ENCODE data around the gene ZFP91. TPM values are rescaled to one million over a fixed set of nuclear protein-coding genes. Genes with fewer than 3 reads are reported as not detected.

Gene ZFP91, protein sequence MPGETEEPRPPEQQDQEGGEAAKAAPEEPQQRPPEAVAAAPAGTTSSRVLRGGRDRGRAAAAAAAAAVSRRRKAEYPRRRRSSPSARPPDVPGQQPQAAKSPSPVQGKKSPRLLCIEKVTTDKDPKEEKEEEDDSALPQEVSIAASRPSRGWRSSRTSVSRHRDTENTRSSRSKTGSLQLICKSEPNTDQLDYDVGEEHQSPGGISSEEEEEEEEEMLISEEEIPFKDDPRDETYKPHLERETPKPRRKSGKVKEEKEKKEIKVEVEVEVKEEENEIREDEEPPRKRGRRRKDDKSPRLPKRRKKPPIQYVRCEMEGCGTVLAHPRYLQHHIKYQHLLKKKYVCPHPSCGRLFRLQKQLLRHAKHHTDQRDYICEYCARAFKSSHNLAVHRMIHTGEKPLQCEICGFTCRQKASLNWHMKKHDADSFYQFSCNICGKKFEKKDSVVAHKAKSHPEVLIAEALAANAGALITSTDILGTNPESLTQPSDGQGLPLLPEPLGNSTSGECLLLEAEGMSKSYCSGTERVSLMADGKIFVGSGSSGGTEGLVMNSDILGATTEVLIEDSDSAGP
- total RNA-seq (2012; rRNA removed) (25.3 and 43.0 TPM in 2 replicates), polyA plus RNA-seq (2012; rRNA removed) (18.1 and 20.7 TPM in 2 replicates), Bru-seq, nascent RNA (percentile 95 among the genes with signal in this experiment), BruChase-seq, experiment 1, labeled RNA remaining after a 6-hour chase (percentile 100 among the genes with signal in this experiment), BruChase-seq, experiment 2, labeled RNA remaining after a 2-hour chase (percentile 100 among the genes with signal in this experiment)
- polyA plus RNA-seq (2012; cell fraction: cytosol; rRNA removed), result 3.4 and 5.3 TPM in 2 replicates
- polyA plus RNA-seq (2012; cell fraction: nucleus; rRNA removed; ENCODE audit: low replicate concordance), result 2.9 and 18.9 TPM in 2 replicates
- long read RNA-seq, full-length matches to known transcripts, result 18 of 40 reads
- long read RNA-seq, partial matches to known transcripts, result 19 of 40 reads
- long read RNA-seq, other reads (novel, unspliced or antisense), result 3 of 40 reads

DNA sequence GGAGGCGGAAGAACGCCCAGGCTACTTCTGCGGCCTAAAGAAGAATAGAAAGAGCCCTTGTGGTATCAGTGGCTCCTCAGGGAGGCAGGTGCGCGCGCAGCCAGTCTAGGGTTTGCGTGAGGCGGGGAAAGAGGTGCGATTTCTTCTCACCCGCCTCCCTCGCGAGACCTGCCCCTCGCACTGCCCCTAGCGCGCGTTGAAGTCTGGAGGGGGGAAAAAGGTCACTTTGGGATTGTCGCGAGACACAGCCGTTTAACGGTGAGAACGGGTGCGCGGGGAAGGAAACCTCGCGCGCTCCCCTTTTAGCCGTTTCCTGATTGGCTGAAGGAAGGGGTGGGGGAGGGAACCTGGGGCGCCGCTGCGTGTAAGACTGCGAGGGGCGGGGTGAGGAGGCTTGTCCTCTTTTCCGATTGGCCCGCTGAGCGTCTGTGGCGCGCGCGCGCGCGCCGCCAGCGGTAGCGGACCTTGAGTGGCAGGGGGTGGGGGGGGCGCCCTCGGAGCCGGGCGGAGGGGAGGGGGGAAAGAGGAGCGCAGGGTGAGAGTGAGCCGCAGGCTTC is at the start of gene ZFP91:
Gene ZFP91 (plus strand): TSS at position 429 of the 557 bp plus-strand sequence. CDS start 219 bp downstream, outside the sequence.
- Histone ChIP-seq H3K4ac (ENCODE audit: low read depth, low read length) (peak within 1 kb of the TSS; percentile 98), H3K36me3 (ENCODE audit: control insufficient read depth, insufficient read depth, low read length) (no peaks in the 10 kb centered on the region), H2BK20ac (ENCODE audit: low read depth, low read length) (peak within 1 kb of the TSS; percentile 78), H2AK5ac (ENCODE audit: low read depth, low read length) (peak within 1 kb of the TSS; percentile 97), H2AK9ac (replicated peaks; ENCODE audit: low read depth, low read length, poor library complexity) (peak within 1 kb of the TSS; percentile 100), H3K9me3 (ENCODE audit: control insufficient read depth, insufficient read depth, low read length) (no peaks in the 10 kb centered on the region), H3K9me1 (ENCODE audit: insufficient read depth, low read length) (peaks cover 5% of the 10 kb centered on the region; the same call in 1 of the 2 replicates), H4K5ac (ENCODE audit: low read depth, low read length) (peak within 1 kb of the TSS; percentile 91), H2AFZ (replicated peaks; ENCODE audit: low read length, poor library complexity) (peak within 1 kb of the TSS; percentile 96), H2BK15ac (ENCODE audit: low read depth, low read length) (peak within 1 kb of the TSS; percentile 67; the same call in 1 of the 3 replicates), H3K27ac (ENCODE audit: insufficient read depth, low read length) (peak within 1 kb of the TSS; percentile 94), H3K27me3 (ENCODE audit: control insufficient read depth, insufficient read depth, low read length) (no peaks in the 10 kb centered on the region), H3K79me1 (ENCODE audit: low read depth in 1 of 2, low read length in 2 of 2) (peaks cover 8 to 26% of the 10 kb centered on the region in 2 experiments; a peak in 3 of 4 replicates), H3K56ac (ENCODE audit: extremely low read depth, insufficient read depth, low read length) (peak within 1 kb of the TSS; percentile 99), H3K18ac (ENCODE audit: low read depth, low read length) (peak within 1 kb of the TSS; percentile 78), H3K9ac (ENCODE audit: low read depth, low read length) (peak within 1 kb of the TSS; percentile 93), H4K20me1 (ENCODE audit: insufficient read depth, low read length) (peaks cover 7% of the 10 kb centered on the region), H4K8ac (ENCODE audit: low read depth in 2 of 2, low read length in 2 of 2) (peak within 1 kb of the TSS; percentile 88 to 98), H4K91ac (ENCODE audit: insufficient read depth, low read depth, low read length) (peak within 1 kb of the TSS; percentile 97), H2BK5ac (ENCODE audit: low read depth, low read length, poor library complexity, severe bottlenecking) (peak within 1 kb of the TSS; percentile 95), H3K14ac (replicated peaks; ENCODE audit: low read depth, low read length) (peak within 1 kb of the TSS; percentile 98), H3K4me2 (ENCODE audit: low read depth, low read length) (peak within 1 kb of the TSS; percentile 74), H2BK120ac (ENCODE audit: low read depth, low read length) (peak within 1 kb of the TSS; percentile 91), H3K4me1 (ENCODE audit: control insufficient read depth, insufficient read depth, low read length) (peaks cover 10% of the 10 kb centered on the region), H3K23ac (ENCODE audit: low read depth, low read length) (peak within 1 kb of the TSS; percentile 100), H3K4me3 (ENCODE audit: insufficient read depth, low read depth, low read length) (peak within 1 kb of the TSS; percentile 74)
- ChIA-PET CTCF (interaction anchor here (0.7 kb wide), 1 partner anchor 9 kb away, joined by 5 read pairs; no protein-coding TSS in a partner anchor), POLR2A (ENCODE audit: unreplicated experiment) (no interaction called here)
- dilution Hi-C loops (cut with HindIII; ENCODE audit: low sequenced_read_pairs, unreplicated experiment) (no loop called here), in situ Hi-C loops (cut with MboI; ENCODE audit: low sequenced_read_pairs) (loop anchor here (5.0 to 25.0 kb wide), 3 partner anchors 49 to 984 kb away; no protein-coding TSS in a partner anchor), intact Hi-C loops (cut with micrococcal nuclease) (loop anchor here (5.0 to 10.0 kb wide), 3 partner anchors 324 to 976 kb away; partner anchors contain the start of gene FAM111A)
- DNase-seq, result peak; percentile 98
- ATAC-seq (ENCODE audit: low read depth), result peak; percentile 68
- TF ChIP-seq POLR2A (IDR thresholded peaks at IDR 0.05; ENCODE audit: low read depth, low read length) (no peak), SMC3 (IDR thresholded peaks at IDR 0.05; ENCODE audit: low read depth, low read length) (no peak), BHLHE40 (IDR thresholded peaks at IDR 0.05; ENCODE audit: low read depth, low read length) (peak; percentile 14; the same call in 1 of the 2 replicates), CEBPB (IDR thresholded peaks at IDR 0.05; ENCODE audit: low read depth, low read length) (no peak), NFE2L2 (IDR thresholded peaks at IDR 0.05; ENCODE audit: low read depth, low read length) (no peak), RFX5 (IDR thresholded peaks at IDR 0.05; ENCODE audit: low read depth, low read length) (no peak), CHD1 (IDR thresholded peaks at IDR 0.05; ENCODE audit: low read depth, low read length) (no peak), RCOR1 (IDR thresholded peaks at IDR 0.05; ENCODE audit: insufficient replicate concordance, low read length) (no peak), MAZ (IDR thresholded peaks at IDR 0.05; ENCODE audit: borderline replicate concordance, low read depth, low read length) (peak; percentile 92)
- WGBS, 2 experiments (ENCODE audit: extremely low coverage in 2 of 2, insufficient read length in 1 of 2), result 0% methylated on average over 4 of the region's 51 CpGs; no CpG with 5 or more reads in 1 of the 2 experiments
- no TSS peak for BruUV-seq (replicated peaks)
